IPS-15b (cell line): ENCODE measurements around the gene TXNRD1.
"Not testable (repeated sequence)": the region's sequence is repeated elsewhere in the genome, so short reads cannot be mapped to it uniquely, and the experiment has no call there.

Experiments used
- H3K27me3 ChIP-seq: one replicate; pipeline ENCODE4 v1.6.1; 2013; ENCODE audit warnings: low read length; ENCODE audit not compliant: control insufficient read depth, insufficient read depth
- H3K36me3 ChIP-seq: one replicate; pipeline ENCODE4 v1.6.1; 2013; ENCODE audit warnings: low read length; ENCODE audit not compliant: control insufficient read depth, insufficient read depth
- H3K4me1 ChIP-seq: one replicate; pipeline ENCODE4 v1.6.1; 2013; ENCODE audit warnings: mild to moderate bottlenecking, low read length; ENCODE audit not compliant: control insufficient read depth, insufficient read depth
- H3K4me3 ChIP-seq: one replicate; pipeline ENCODE4 v1.5.1; 2013; ENCODE audit warnings: low read depth, low read length
- H3K9ac ChIP-seq: one replicate; pipeline ENCODE4 v1.6.1; 2013; ENCODE audit warnings: low read depth, mild to moderate bottlenecking, low read length
- H3K9me3 ChIP-seq: one replicate; pipeline ENCODE4 v1.6.1; 2013; ENCODE audit warnings: mild to moderate bottlenecking, low read length; ENCODE audit not compliant: control insufficient read depth, insufficient read depth

The TXNRD1 gene

DNA sequence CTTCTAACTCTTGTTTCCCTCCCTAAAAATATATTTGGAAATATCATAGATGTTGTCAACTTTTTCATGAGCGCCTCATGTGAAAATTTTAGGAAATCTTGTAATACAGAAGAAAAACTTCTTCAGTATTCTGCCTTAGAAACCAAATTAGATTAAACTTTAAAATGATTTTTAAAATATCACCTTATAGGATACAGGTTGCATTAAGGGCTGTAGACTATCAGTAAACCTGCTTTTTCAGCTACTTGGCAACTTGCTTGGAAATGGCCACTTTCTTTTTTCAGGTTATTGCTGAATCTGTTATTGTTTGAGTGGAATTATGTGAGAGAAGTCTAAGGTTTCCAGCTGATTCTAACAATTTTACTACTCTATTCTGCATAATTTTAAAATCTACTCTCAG lies 97.1 kb downstream of the TXNRD1 start:
- Histone ChIP-seq H3K9me3 (no peaks in the 10 kb centered on the region), H3K9ac (no peak overlapping the region), H3K4me1 (peaks cover 4% of the 10 kb centered on the region), H3K27me3 (no peaks in the 10 kb centered on the region), H3K36me3 (peaks cover 18% of the 10 kb centered on the region), H3K4me3 (no peak overlapping the region)

DNA sequence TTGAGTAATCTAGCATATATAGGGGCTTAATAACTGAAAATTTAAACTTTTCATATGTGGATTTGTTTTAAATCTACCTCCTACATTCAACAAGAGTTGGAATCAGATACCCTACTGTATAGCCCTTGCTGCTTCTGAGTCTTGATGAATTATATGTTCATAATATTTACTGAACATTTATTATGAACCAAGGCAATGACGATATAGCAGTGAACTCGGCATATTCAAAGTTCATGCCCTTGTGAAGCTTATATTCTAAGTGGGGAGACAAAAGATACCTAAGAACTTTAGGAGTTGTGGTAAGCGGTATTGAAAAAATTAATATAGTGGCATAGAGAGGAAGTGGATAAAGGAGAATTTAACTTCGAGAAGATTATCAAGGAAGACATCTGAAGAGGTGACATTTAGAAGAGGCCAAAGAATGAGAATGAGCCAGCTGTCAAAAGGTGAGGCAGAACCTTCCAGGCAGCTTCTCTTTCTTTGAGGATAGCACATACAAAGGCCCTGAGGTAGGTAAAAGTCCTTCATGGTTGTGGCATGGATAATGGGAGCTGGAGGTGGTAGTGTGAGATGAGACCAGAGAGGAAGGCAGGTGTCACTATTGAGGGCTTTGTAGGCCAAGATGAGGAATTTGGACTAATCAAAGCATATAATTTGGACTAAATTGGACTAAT lies 98.1 kb downstream of the TXNRD1 start:
- H3K9ac ChIP-seq, result no peak overlapping the region
- peaks cover 4% of the 10 kb centered on the region for H3K4me1 ChIP-seq
- H3K36me3 ChIP-seq, result peaks cover 19% of the 10 kb centered on the region

DNA sequence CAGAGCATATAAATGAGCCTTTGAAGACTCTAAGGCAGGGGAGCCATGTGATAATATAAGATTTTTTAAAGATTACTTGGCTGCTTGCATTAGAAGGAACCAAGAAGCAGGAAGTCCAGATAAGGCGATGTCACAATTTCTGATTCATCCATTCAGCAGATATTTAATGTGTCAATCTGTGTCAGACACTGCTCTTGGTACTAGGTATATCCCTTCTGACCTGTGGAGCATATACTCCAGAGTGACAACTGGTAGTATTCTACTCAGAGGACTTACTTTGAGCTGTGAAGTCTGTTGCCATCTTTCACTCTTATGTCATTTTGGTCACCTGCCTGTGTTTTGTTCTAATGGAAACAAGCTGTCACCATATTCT lies 98.6 kb downstream of the TXNRD1 start:
- Histone ChIP-seq H3K4me3 (no peak overlapping the region), H3K9ac (no peak overlapping the region), H3K27me3 (no peaks in the 10 kb centered on the region), H3K9me3 (no peaks in the 10 kb centered on the region), H3K4me1 (peaks cover 3% of the 10 kb centered on the region), H3K36me3 (peaks cover 25% of the 10 kb centered on the region)

More for the DNA sequence above, 98.1 kb downstream of the TXNRD1 start:
- Histone ChIP-seq H3K9me3 (no peaks in the 10 kb centered on the region), H3K27me3 (no peaks in the 10 kb centered on the region), H3K4me3 (no peak overlapping the region)

DNA sequence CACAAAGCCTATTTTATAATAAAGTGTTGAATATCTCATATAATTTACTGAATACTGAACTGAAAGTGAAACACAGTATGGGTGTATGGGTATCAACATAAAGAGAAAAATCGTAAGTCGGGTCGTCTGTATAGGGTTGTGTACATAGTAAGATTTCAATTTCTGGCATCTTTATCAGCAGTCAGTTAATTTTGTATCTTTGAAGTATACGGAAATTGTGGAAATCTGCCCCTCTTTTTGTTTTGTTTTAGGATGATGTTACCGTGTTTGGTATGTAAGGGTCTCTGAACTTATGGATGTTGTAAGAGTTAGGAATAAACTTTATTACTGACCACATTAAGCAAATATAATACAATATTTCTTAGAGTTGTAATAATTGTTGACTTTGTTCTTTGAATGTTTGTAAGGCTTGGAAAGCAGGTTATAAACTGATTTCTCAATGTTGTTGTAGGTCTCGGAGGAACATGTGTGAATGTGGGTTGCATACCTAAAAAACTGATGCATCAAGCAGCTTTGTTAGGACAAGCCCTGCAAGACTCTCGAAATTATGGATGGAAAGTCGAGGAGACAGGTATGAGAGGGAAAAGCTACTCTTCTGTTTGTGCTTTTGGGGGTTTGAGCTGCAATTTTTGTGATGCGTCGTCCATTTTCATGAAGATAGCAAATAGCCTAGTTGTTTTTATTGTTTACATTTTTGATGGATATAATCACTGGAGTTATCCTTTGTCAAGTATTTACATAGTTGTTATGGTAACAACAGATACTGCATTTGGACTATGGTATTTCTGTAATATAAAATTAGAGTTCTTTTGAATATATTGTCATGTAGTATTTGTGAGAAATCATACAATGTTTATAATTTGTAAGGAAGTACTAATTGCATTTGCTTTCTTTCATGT lies 100.0 kb downstream of the TXNRD1 start:
- H3K4me1 ChIP-seq, result no peaks in the 10 kb centered on the region
- H3K4me3 ChIP-seq, result no peak overlapping the region
- no peaks in the 10 kb centered on the region for H3K27me3 ChIP-seq
- H3K9ac ChIP-seq, result no peak overlapping the region
- peaks cover 36% of the 10 kb centered on the region for H3K36me3 ChIP-seq
- H3K9me3 ChIP-seq, result no peaks in the 10 kb centered on the region

DNA sequence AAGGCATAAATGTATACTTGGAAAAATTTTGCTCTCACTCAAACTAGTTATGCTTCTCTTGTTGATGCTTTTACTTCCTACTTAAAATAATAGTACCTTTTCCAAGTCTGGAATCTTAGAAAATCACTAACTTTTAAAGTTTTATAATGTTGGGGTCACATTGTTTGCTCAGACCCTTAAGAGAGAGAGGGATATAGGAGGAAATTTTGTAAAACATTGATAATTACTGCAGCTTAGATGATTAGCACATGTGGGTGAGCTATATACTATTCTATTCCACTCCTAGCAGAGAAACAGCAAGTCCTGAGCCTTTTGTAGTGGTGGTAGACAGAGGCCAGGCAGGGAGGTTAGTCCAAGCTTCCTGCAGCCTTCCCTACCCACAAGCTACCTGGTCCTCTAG lies 101.4 kb downstream of the TXNRD1 start:
- Histone ChIP-seq H3K4me3 (no peak overlapping the region), H3K36me3 (peaks cover 48% of the 10 kb centered on the region), H3K9me3 (no peaks in the 10 kb centered on the region), H3K27me3 (no peaks in the 10 kb centered on the region), H3K9ac (no peak overlapping the region), H3K4me1 (no peaks in the 10 kb centered on the region)

DNA sequence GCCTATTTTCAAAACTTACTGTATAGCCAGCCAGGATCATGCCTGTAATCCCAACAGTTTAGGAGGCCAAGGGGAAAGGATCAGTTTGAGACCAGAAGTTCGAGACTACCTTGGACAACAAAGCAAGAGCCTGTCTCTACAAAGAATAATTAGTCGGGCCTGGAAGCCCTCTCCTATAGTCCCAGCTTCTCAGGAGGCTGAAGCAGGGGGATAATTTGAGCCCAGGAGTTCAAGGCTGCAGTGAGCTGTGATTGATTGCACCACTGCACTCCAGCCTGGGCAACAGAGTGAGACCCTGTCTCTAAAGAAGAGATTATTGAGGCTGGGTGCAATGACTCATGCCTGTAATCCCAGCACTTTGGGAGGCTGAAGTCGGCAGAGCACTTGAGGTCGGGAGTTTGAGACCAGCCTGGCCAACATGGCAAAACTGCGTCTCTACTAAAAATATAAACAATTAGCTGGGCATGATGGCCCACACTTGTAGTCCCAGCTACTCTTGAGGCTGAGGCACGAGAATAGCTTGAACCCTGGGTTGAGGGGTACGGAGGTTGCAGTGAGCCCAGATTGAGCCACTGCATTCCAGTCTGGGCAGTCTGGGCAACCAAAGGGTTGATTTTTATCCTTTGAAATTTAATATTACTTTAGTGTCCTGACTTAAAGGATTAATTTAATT lies 102.1 kb downstream of the TXNRD1 start:
- H3K4me3 ChIP-seq, result no peak overlapping the region
- H3K4me1 ChIP-seq, result no peaks in the 10 kb centered on the region
- peaks cover 45% of the 10 kb centered on the region for H3K36me3 ChIP-seq
- H3K9ac ChIP-seq, result no peak overlapping the region
- H3K27me3 ChIP-seq, result no peaks in the 10 kb centered on the region
- no peaks in the 10 kb centered on the region for H3K9me3 ChIP-seq

DNA sequence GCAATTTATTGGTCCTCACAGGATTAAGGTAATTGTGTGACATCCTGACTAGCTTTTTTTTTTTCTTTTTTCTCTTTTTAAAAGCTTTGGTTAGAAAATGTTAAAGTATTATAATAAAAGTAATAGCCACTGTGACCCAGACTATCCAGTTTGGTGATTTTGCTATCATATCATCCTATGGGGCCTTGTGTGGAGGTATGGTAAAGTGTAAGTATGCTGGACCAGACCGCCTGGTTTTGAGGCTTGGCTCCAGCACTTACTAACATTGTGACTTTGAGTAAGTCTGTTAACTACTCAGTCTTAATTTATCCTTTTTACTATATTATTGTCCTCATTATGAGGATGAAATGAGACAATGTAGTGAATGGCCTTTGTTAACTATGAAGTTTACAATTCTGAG lies 103.4 kb downstream of the TXNRD1 start:
- Histone ChIP-seq H3K9me3 (no peaks in the 10 kb centered on the region), H3K36me3 (peaks cover 41% of the 10 kb centered on the region), H3K4me1 (no peaks in the 10 kb centered on the region)

DNA sequence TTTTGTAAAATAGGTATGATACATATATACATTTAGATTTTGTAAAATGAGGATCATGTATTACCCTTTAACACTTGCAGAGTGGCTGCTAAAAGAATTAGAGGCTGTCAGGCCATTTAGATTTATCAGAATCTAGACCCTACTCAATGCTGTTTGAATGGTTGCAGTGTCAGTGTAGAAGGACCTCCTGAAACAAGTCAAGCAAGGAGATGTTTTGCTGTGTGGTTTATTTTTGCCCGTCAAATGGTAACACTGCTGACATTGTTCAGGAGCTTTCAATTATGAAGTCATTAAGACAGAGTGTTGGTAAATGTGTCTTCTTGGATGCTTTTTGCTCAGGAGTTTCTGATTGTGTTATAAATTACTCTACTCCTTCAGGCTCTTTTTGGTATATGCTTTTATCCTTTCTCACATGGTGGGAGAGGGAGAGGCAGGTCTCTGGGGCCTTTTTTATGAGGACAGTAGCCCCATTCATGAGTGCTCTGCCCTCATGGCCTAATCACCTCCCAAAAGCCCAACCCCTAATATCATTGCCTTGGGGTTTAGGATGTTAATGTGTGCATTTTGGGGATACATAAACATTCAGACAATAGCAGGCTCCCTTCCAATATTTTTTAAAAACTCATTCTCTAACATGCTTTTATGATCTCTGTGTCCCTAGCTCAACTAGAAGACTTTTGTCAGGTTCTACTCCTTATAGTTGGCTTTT lies 104.5 kb downstream of the TXNRD1 start:
- H3K4me3 ChIP-seq, result no peak overlapping the region
- no peak overlapping the region for H3K9ac ChIP-seq
- H3K27me3 ChIP-seq, result no peaks in the 10 kb centered on the region
- no peaks in the 10 kb centered on the region for H3K9me3 ChIP-seq
- H3K36me3 ChIP-seq, result peaks cover 37% of the 10 kb centered on the region
- no peaks in the 10 kb centered on the region for H3K4me1 ChIP-seq

More for the DNA sequence above, 103.4 kb downstream of the TXNRD1 start:
- Histone ChIP-seq H3K4me3 (no peak overlapping the region), H3K9ac (no peak overlapping the region), H3K27me3 (no peaks in the 10 kb centered on the region)

DNA sequence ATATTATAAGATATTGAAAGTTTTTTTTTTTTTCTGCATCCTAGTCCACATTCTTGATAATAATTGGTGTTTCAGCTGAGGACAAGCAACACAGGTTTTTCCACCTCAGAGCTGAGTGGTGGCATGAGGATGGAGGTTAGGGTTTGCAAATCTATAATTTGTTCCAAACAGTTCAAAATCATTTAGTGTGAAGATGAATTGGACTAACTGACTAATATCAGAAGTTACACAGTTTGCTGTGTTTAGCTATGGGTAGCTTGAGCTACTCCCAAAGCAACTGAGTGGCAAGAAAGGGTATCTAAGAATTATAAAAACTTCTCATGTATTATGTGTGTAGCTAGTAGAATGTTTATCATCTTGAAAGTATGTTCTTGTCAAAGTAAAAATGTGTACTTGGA lies 105.0 kb downstream of the TXNRD1 start:
- Histone ChIP-seq H3K9ac (no peak overlapping the region), H3K4me3 (no peak overlapping the region), H3K27me3 (no peaks in the 10 kb centered on the region), H3K36me3 (peaks cover 32% of the 10 kb centered on the region), H3K9me3 (no peaks in the 10 kb centered on the region), H3K4me1 (no peaks in the 10 kb centered on the region)

DNA sequence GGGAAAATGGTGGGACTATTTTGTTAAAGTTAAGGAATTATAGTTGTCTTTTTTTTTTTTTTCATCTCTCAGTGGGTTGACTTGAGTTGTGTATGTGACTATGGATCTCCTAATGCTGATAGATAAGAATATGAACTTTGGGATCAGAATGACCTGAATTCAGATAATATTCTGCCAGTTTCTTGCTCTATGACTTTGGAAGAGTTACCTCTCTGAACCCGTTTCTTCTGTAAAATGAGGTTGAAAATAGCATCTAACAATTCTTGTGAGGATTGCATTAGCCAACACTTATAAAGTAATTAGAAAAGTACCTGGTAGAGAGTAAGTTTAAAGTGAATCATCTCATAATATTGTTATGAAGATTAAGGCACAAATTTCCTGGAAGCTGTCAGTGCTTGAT lies 106.4 kb downstream of the TXNRD1 start:
- H3K4me1 ChIP-seq, result no peaks in the 10 kb centered on the region
- no peaks in the 10 kb centered on the region for H3K27me3 ChIP-seq
- H3K9ac ChIP-seq, result no peak overlapping the region
- H3K9me3 ChIP-seq, result no peaks in the 10 kb centered on the region
- no peak overlapping the region for H3K4me3 ChIP-seq
- H3K36me3 ChIP-seq, result peaks cover 30% of the 10 kb centered on the region

DNA sequence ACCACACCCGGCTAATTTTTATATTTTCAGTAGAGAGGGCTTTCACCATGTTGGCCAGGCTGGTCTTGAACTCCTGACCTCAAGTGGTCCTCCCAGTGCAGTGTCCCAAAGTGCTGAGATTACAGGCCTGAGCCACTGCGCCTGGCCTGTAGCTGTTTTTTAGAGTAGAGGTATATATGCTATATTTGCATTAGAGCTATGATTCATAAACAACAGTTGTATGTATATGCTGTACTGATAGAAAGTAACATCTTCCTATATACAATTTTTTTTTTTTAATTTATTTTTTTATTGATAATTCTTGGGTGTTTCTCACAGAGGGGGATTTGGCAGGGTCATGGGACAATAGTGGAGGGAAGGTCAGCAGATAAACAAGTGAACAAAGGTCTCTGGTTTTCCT lies 107.0 kb downstream of the TXNRD1 start:
- peaks cover 30% of the 10 kb centered on the region for H3K36me3 ChIP-seq
- not testable (repeated sequence) for H3K27me3 ChIP-seq, H3K4me1 ChIP-seq, H3K9me3 ChIP-seq, H3K9ac ChIP-seq, H3K4me3 ChIP-seq
